Left lung (tissue), 10 donors: Measurements from ENCODE around the gene IFITM2. TPM values are rescaled to one million over a fixed set of nuclear protein-coding genes. Genes with fewer than 3 reads are reported as not detected.

Experiments used
- ATAC-seq: fragments of 200-7000 bp; cut with Tn5 transposase; one replicate; pipeline ENCODE4 v1.9.1; 2020; ENCODE audit warnings: moderate library complexity
- DNase-seq, 4 donors: peaks; one replicate each; pipeline ENCODE4 v3.0.0-alpha.2; 2013 to 2020
- H3K27ac ChIP-seq, 2 donors: fragments of 200-600 bp; sonication (generic) in 1 of 2; one replicate each; pipeline versions ENCODE4 v1.5.0 to v1.8.0; 2020 to 2021
- H3K27me3 ChIP-seq, 2 donors: fragments of 200-600 bp; sonication (generic) in 1 of 2; one replicate each; pipeline versions ENCODE4 v1.5.0 to v1.8.0; 2020 to 2021
- H3K36me3 ChIP-seq, 2 donors: fragments of 200-600 bp; sonication (generic) in 1 of 2; one replicate each; pipeline versions ENCODE4 v1.5.0 to v1.8.0; 2020 to 2021
- H3K4me1 ChIP-seq, 2 donors: fragments of 200-600 bp; one replicate each; pipeline ENCODE4 v1.8.0; 2021
- H3K4me3 ChIP-seq, 2 donors: fragments of 200-600 bp; sonication (generic) in 1 of 2; one replicate each; pipeline versions ENCODE4 v1.5.0 to v1.8.0; 2020 to 2021; ENCODE audit warnings: mild to moderate bottlenecking in 1 of 2
- H3K9me3 ChIP-seq, 2 donors: fragments of 200-600 bp; sonication (generic) in 1 of 2; one replicate each; pipeline versions ENCODE4 v1.5.0 to v1.8.0; 2020 to 2021
- CTCF ChIP-seq, 2 donors: fragments of 200-600 bp; sonication (generic) in 1 of 2; IDR thresholded peaks; one replicate each; pipeline versions ENCODE4 v1.5.0 to v1.8.0; 2021; ENCODE audit warnings: antibody characterized with exemption in 2 of 2
- intact Hi-C, 2 donors: fragments of 100-400 bp; cut with DNase I; formaldehyde crosslinking; loops; one replicate each; pipeline versions ENCODE4 v1.11.2 to v1.14.2; 2022
- polyA plus RNA-seq, 6 donors: library from polyadenylated mRNA; unstranded; fragments of 120-200 nt; gene quantifications; one replicate each; pipeline ENCODE4 v1.2.1, GENCODE V29; 2013; ENCODE audit not compliant: insufficient read length in 6 of 6
- total RNA-seq, 2 donors: library from RNA; stranded (reverse); fragmentation: NEBNext Ultra II Directional; extraction: Animal tissue kit (Norgen Biotek cat#: 25700); gene quantifications; one replicate each; pipeline ENCODE4 v1.2.1, GENCODE V29; 2021
- donor health status: DM: no; HTN: yes; CAD: no.
- donor health status: DM: no; HTN: no; CAD: no.

The IFITM2 gene
- total and polyA plus RNA-seq, 8 donors = 106 to 886 (median 162) TPM

GRCh38 chr11:279040-279965, 28.3 kb upstream of the IFITM2 start:
- Histone ChIP-seq H3K9me3 (no peaks in the 10 kb centered on the region), H3K27ac (peak overlapping the region in 1 of 2 donors; percentile 7), H3K4me1 (peaks cover 10 to 52% of the 10 kb centered on the region in 2 donors), H3K27me3 (peaks cover 50 to 72% of the 10 kb centered on the region in 2 donors), H3K36me3 (no peaks in the 10 kb centered on the region), H3K4me3 (peak overlapping the region in 1 of 2 donors; percentile 40)
- no peak for TF ChIP-seq CTCF (IDR thresholded peaks at IDR 0.05)
- DNase-seq = peak in 1 of 4 donors; percentile 88
- peak; percentile 19 for ATAC-seq
- intact Hi-C loops = no loop called here

DNA sequence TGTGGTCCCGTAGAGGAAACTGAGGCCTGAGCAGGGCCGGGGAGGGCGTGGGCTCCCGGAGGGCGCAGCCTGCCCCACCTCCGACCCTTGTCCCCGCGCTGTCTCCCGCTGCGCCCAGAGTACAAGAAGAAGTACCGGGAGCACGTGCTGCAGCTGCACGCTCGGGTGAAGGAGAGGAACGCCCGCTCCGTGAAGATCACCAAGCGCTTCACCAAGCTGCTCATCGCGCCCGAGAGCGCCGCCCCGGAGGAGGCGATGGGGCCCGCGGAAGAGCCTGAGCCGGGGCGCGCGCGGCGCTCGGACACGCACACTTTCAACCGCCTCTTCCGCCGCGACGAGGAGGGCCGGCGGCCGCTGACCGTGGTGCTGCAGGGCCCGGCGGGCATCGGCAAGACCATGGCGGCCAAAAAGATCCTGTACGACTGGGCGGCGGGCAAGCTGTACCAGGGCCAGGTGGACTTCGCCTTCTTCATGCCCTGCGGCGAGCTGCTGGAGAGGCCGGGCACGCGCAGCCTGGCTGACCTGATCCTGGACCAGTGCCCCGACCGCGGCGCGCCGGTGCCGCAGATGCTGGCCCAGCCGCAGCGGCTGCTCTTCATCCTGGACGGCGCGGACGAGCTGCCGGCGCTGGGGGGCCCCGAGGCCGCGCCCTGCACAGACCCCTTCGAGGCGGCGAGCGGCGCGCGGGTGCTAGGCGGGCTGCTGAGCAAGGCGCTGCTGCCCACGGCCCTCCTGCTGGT, 27.5 kb upstream of the IFITM2 start:
- Histone ChIP-seq H3K4me3 (peak overlapping the region in 1 of 2 donors; percentile 40), H3K27me3 (peaks cover 50 to 80% of the 10 kb centered on the region in 2 donors), H3K27ac (peak overlapping the region in 1 of 2 donors; percentile 29), H3K36me3 (no peaks in the 10 kb centered on the region), H3K9me3 (no peaks in the 10 kb centered on the region), H3K4me1 (peaks cover 10 to 46% of the 10 kb centered on the region in 2 donors)
- intact Hi-C loops = no loop called here
- DNase-seq (peak in 1 of 4 donors; percentile 88), ATAC-seq (peak; percentile 52)
- no peak for TF ChIP-seq CTCF (IDR thresholded peaks at IDR 0.05)

DNA sequence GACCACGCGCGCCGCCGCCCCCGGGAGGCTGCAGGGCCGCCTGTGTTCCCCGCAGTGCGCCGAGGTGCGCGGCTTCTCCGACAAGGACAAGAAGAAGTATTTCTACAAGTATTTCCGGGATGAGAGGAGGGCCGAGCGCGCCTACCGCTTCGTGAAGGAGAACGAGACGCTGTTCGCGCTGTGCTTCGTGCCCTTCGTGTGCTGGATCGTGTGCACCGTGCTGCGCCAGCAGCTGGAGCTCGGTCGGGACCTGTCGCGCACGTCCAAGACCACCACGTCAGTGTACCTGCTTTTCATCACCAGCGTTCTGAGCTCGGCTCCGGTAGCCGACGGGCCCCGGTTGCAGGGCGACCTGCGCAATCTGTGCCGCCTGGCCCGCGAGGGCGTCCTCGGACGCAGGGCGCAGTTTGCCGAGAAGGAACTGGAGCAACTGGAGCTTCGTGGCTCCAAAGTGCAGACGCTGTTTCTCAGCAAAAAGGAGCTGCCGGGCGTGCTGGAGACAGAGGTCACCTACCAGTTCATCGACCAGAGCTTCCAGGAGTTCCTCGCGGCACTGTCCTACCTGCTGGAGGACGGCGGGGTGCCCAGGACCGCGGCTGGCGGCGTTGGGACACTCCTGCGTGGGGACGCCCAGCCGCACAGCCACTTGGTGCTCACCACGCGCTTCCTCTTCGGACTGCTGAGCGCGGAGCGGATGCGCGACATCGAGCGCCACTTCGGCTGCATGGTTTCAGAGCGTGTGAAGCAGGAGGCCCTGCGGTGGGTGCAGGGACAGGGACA, 26.7 kb upstream of the IFITM2 start:
- peak overlapping the region in 1 of 2 donors; percentile 29 for H3K27ac ChIP-seq
- peaks cover 50 to 80% of the 10 kb centered on the region in 2 donors for H3K27me3 ChIP-seq
- peak overlapping the region in 1 of 2 donors; percentile 40 for H3K4me3 ChIP-seq
- peak in 1 of 4 donors; percentile 89 for DNase-seq
- H3K9me3 ChIP-seq = no peaks in the 10 kb centered on the region
- no peak for ATAC-seq
- intact Hi-C loops = no loop called here
- no peaks in the 10 kb centered on the region for H3K36me3 ChIP-seq
- TF ChIP-seq CTCF (IDR thresholded peaks at IDR 0.05) = no peak
- H3K4me1 ChIP-seq = peaks cover 10 to 46% of the 10 kb centered on the region in 2 donors

- H3K4me1 ChIP-seq = peaks cover 10 to 46% of the 10 kb centered on the region in 2 donors
- intact Hi-C loops = no loop called here
- DNase-seq (no peak), ATAC-seq (no peak)
- peaks cover 50 to 83% of the 10 kb centered on the region in 2 donors for H3K27me3 ChIP-seq
- H3K27ac ChIP-seq = no peak overlapping the region
- H3K4me3 ChIP-seq = peak overlapping the region in 1 of 2 donors; percentile 40
- no peaks in the 10 kb centered on the region for H3K36me3 ChIP-seq
- no peaks in the 10 kb centered on the region for H3K9me3 ChIP-seq
- no peak for TF ChIP-seq CTCF (IDR thresholded peaks at IDR 0.05)
Measured at GRCh38 chr11:281486-282161, 26.0 kb upstream of the IFITM2 start.
